GM12801 (cell line): Measurements from ENCODE around the gene TEX44.

ENCODE experiments used
- TF ChIP-seq, protein P1 (sequence below): IDR thresholded peaks from one replicate; pipeline ENCODE4 v1.5.1; 2011; ENCODE audit warnings: control low read depth; ENCODE audit not compliant: insufficient read length; ENCODE audit errors: extremely low read depth

Gene TEX44

GRCh38 chr2:231597014-231597611 is 4.4 kb downstream of the TEX44 start:
- TF ChIP-seq, protein P1, sequence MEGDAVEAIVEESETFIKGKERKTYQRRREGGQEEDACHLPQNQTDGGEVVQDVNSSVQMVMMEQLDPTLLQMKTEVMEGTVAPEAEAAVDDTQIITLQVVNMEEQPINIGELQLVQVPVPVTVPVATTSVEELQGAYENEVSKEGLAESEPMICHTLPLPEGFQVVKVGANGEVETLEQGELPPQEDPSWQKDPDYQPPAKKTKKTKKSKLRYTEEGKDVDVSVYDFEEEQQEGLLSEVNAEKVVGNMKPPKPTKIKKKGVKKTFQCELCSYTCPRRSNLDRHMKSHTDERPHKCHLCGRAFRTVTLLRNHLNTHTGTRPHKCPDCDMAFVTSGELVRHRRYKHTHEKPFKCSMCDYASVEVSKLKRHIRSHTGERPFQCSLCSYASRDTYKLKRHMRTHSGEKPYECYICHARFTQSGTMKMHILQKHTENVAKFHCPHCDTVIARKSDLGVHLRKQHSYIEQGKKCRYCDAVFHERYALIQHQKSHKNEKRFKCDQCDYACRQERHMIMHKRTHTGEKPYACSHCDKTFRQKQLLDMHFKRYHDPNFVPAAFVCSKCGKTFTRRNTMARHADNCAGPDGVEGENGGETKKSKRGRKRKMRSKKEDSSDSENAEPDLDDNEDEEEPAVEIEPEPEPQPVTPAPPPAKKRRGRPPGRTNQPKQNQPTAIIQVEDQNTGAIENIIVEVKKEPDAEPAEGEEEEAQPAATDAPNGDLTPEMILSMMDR = no peak

DNA sequence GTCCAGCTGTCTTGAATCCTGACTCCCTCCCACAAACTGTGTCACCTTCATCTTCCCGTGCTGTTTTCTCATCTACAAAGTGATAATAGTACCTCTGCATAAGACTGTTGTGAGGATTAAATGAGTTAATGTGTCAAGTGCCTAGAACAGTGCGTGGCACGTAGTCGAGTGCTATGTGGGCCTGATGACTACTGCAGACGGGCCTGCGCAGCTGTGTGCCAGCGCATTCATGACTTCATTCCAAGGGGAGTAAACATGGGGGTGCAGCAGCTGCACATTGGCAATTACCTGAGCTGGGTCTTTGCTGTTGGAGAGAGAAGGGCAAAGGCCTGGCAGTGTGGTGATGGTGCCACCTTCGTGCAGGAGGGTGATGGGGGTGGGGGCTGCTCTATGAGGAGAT is 5.0 kb downstream of the TEX44 start:
- TF ChIP-seq, protein P1 = no peak

- TF ChIP-seq, protein P1 = no peak
Measured at GRCh38 chr2:231600619-231601355, 8.1 kb downstream of the TEX44 start.

DNA sequence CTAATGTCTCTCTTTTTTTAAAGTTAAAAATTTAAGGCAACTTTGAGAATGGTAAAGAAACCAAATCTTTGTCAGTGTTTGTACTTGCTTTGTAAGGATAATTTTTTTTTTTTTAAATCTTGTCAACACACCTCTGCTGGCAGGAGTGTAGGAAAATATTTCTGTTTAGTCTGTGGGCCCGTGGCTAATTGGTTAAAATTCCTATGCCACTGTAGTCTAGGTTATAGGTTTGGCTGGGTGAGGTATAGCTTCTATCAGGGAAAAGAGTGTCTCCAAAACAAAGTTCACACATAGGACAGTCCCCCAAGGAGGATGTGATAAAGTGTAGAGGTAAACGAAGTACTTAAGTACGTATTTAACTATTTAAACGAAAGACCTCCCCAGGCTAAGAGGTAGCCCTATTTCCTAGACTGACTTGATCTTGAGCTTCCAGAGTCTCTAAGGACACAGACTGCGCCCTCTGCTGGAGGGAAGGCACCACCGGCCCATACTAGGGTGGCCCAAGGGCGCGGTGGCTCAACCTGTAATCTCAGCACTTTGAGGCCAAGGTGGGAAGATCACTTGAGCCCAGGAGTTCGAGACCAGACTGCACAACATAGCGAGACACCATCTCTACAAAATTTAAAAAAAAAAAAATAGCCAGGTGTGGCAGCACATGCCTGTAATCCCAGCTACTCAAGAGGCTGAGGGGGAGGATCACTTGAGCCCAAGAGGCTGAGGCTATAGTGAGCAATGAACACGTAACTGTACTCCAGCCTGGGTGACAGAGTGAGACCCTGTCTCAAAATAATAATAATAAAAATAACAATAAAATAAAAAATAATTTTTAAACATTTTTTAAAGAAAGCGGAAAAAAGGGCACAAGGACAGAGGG is 8.9 kb downstream of the TEX44 start:
- TF ChIP-seq, protein P1 = no peak

- TF ChIP-seq, protein P1 = no peak
Measured at GRCh38 chr2:231602859-231603467, 10.3 kb downstream of the TEX44 start.

- TF ChIP-seq, protein P1 = no peak
Measured at GRCh38 chr2:231604101-231604684, 11.5 kb downstream of the TEX44 start.
